IPS-18c (cell line): ENCODE measurements around the gene AQP2.

Experiments used
- H3K4me3 ChIP-seq: 2 replicates; pipeline ENCODE4 v1.7.0; 2013; ENCODE audit warnings: low read depth, mild to moderate bottlenecking, low read length, moderate library complexity; ENCODE audit not compliant: insufficient read depth
- H3K9me3 ChIP-seq: one replicate; pipeline ENCODE4 v1.6.1; 2013; ENCODE audit warnings: mild to moderate bottlenecking, low read length, moderate library complexity; ENCODE audit not compliant: control insufficient read depth, insufficient read depth

AQP2 gene

DNA sequence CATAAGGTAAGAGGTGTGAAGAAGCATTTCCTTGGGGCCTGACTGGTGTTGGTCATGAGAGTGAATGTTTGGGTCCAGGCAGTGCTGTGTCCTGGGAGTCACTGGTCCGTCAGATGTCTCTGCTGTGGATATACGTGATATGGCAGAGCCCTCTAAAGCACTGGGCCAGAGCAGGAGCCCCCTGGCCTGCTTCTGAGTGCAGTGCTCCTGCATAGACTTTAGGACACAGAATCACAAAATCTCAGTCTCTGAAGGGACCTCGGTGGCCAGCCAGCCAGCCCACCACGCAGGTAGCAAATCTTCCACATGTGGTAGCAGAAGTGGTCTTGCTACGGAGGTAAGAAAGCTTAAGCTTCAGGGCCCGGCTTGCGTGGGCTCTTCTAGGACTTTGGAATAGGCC lies 18.5 kb upstream of the AQP2 start:
- H3K4me3 ChIP-seq, result no peak overlapping the region
- no peaks in the 10 kb centered on the region for H3K9me3 ChIP-seq

GRCh38 chr12:49932533-49933130 lies 17.9 kb upstream of the AQP2 start:
- no peak overlapping the region for H3K4me3 ChIP-seq

DNA sequence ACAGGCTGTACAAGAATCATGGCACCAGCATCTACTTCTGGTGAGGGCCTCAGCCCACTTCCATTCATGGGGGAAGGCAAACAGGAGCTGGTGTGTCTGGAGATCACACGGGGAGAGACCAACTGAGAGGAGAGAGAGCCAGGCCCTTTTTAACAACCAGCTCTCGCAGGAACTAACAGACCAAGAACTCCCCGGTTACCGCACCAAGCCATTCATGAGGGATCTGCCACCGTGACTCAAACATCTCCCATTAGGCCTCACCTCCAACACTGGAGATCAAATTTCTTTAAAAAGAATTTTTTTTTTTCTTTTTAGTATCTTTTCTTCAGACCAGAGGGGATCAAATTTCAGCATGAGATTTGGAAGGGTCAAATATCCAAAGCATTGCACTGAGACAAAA lies 16.7 kb upstream of the AQP2 start:
- no peaks in the 10 kb centered on the region for H3K9me3 ChIP-seq
- H3K4me3 ChIP-seq, result no peak overlapping the region

More at GRCh38 chr12:49932533-49933130, 17.9 kb upstream of the AQP2 start:
- no peaks in the 10 kb centered on the region for H3K9me3 ChIP-seq

DNA sequence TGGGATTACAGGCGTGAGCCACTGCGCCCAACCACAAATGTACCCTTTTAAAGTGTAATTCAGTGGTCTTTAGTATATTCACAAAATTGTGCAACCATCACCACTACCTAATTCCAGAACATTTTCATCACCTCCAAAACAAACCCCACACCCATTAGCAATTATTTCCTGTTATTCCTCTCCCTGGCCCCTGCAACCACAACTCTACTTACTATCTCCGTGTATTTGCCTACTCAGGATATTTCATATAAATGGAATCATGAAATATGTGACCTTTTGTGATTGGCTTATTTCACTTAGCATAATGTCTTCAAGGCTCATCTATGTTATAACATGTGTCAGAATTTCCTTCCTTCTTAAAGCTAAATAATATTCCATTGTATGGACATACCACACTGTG lies 16.0 kb upstream of the AQP2 start:
- H3K4me3 ChIP-seq, result no peak overlapping the region

GRCh38 chr12:49936925-49937324 lies 13.6 kb upstream of the AQP2 start:
- H3K9me3 ChIP-seq, result no peaks in the 10 kb centered on the region
- no peak overlapping the region for H3K4me3 ChIP-seq

More for the DNA sequence above, 16.0 kb upstream of the AQP2 start:
- no peaks in the 10 kb centered on the region for H3K9me3 ChIP-seq

DNA sequence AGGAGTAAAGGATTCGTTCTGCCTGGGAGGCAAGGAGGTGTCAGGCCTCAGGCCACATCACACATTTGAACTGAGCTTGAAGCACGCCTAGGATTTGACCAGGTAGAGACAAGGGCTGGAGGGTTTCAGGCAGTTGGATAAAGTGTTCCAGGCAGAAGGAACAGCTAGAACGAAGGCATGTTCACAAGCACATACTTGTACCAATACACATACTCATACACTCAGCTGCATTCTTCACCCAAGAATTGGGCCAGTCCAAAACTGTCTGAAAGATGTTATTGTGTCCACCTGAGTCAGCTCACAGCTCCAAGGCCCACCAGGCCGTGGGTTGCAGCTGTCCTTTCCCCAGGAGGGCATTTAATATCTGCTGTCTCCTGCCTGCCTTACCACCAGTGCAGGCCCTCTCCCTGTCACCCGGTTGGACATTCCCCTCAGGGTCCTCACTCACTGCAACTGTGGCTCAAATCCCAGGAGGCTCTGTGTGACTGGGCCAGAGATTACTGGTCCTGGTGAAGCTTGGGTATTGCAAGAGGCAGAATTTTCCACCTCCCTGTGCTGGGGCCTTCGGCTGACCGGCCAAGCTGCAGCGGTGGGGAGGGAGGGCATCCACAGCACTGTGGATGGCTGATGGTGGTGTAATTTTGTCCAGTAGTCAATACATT lies 12.8 kb upstream of the AQP2 start:
- Histone ChIP-seq H3K4me3 (no peak overlapping the region), H3K9me3 (no peaks in the 10 kb centered on the region)

- Histone ChIP-seq H3K9me3 (no peaks in the 10 kb centered on the region), H3K4me3 (no peak overlapping the region)
Measured at GRCh38 chr12:49939307-49939706, 11.2 kb upstream of the AQP2 start.

DNA sequence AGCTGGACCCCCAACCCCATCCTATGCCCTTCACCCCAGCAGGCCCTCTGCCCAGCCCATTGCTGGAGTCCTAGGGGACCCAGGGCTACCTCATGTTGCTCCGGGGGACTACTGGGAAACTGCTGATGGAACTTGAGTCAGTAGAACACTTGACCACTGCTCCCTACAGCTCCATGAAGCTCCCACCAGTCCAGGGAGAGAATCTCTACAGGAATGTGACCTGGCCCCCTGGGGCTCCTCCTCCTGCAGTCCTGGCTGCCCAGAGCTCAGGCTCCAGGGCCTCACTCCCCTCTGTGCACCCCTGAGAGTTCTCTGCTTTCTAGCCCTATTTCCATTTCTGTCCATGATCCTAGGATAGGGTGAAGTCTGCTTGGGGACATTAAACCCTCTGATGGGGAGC lies 10.8 kb upstream of the AQP2 start:
- Histone ChIP-seq H3K9me3 (no peaks in the 10 kb centered on the region), H3K4me3 (no peak overlapping the region)

DNA sequence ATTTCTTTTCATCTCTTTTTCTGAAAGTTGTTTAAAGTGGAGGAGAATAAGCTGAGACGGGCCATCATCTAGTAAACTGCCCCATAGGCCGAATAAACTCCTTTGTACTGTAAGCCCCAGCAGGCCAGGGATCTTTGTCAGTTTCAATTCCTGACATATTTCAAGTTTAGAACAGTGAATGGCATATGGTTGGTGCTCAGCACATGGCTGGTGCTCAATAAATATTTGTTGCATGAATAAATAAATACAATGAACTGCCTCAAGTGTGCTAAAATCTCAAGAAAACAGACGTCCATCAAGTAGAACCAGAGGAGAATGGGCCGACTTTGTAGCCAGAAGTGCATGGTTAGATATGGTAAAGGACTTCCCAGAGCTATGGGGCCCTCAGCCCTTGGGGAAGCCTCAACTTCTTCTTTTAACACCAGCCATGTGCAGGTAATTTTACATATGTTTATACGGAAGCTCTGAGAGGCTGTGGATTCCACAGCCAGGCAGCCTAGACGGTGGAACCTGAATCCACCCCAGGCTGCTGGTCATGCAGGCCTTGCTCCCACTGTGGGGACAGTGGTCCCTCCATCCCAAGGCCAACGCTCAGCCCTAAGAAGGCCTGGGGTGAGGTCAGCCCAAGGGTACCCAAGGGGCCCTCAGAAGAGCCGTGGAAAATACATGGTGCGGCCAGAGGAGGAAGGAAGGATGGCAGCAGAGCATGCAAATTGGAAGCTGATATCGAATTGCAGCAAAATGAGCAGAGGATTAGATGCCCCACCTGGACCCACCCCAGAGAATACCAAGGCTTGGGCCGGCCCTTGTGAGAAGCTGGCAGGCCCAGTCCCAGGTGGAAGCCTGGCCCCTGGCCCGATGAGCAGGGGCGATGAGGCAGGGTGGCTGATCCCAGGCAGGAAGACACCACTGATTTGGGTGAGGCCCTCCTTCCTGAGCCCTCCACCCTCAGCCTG lies 8.7 kb upstream of the AQP2 start:
- no peak overlapping the region for H3K4me3 ChIP-seq
- no peaks in the 10 kb centered on the region for H3K9me3 ChIP-seq

- H3K9me3 ChIP-seq, result no peaks in the 10 kb centered on the region
- H3K4me3 ChIP-seq, result no peak overlapping the region
Measured at GRCh38 chr12:49942512-49942893, 8.0 kb upstream of the AQP2 start.

GRCh38 chr12:49942921-49943624 lies 7.5 kb upstream of the AQP2 start:
- Histone ChIP-seq H3K4me3 (peak overlapping the region; percentile 20; the same call in 1 of the 2 replicates), H3K9me3 (no peaks in the 10 kb centered on the region)

GRCh38 chr12:49943625-49943960 lies 6.9 kb upstream of the AQP2 start:
- no peaks in the 10 kb centered on the region for H3K9me3 ChIP-seq
- peak overlapping the region; percentile 20; the same call in 1 of the 2 replicates for H3K4me3 ChIP-seq

DNA sequence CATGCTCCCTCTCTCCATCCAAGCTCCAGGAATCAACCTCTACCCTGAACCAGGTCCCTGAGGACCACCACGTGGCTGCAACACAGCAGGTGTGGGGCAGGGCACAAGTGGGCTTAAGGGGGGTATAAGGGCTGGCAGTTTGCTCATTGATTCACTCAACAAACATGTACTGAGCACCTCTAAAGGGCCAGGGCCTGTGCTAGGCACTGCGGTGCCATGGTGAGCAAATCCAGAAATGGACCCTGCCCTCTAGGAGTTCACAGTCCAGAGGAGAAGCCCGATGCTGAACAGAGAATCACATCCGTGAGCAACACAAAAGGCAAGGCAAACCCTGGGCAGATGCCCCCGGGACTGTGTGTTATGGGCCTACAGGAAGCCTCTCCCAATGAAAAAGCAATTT lies 6.5 kb upstream of the AQP2 start:
- H3K4me3 ChIP-seq, result no peak overlapping the region
- H3K9me3 ChIP-seq, result no peaks in the 10 kb centered on the region

DNA sequence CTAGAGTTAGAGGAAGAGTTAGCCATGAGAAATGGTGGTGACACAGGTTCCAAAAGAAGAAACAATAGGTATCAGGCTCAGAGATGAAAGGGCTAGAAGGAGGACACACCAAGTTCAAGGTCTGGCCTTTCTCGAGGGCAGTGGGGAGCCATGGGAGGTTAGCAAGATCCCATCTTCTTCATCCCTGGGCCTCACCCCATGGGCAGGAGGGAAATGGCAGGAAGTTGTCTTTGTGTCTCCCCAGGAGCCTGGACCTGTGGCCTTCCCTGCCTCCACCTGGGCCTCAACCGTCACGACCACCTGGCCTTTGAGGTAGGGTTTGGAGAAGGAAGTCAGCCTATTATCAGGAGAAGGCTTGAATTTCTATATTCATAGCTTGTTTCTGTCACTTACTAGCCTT lies 5.8 kb upstream of the AQP2 start:
- H3K4me3 ChIP-seq, result no peak overlapping the region

DNA sequence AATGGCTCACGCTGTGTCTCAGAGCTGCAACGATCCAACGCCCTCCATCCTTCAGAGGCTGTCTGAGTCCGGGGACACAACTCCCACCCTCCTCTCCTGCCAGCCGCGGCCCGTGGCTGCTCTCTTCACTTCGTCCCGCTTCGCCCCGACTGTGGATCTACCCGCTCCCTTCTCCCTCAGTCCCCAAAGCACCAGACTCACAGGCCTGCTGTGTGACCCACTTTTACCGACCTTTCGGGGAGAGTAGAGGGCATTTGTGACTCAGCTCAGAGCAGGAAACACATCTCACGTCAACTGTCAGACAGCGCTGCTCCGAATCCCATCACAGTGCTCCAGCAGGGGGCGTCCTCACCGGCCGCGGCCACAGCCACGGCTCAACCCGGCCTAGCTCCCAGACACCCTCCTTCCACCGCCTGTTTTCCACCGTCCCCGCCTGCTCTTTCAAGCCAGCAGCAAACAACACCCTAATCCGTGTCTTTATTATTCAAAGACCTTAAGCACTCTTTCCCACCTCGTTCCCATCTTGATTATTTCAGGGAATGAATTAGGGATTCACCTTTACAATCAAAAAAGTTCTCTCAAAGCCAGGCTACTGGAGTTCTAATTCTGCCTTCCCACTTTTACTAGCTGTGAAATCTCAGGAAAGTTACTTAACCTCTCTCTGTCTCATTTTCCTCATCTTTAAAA lies 5.0 kb upstream of the AQP2 start:
- H3K9me3 ChIP-seq, result no peaks in the 10 kb centered on the region
- H3K4me3 ChIP-seq, result peak overlapping the region; percentile 9; the same call in 1 of the 2 replicates

More for the DNA sequence above, 5.8 kb upstream of the AQP2 start:
- H3K9me3 ChIP-seq, result no peaks in the 10 kb centered on the region

GRCh38 chr12:49946086-49946485 lies 4.5 kb upstream of the AQP2 start:
- peaks cover 2% of the 10 kb centered on the region for H3K9me3 ChIP-seq
- H3K4me3 ChIP-seq, result no peak overlapping the region

DNA sequence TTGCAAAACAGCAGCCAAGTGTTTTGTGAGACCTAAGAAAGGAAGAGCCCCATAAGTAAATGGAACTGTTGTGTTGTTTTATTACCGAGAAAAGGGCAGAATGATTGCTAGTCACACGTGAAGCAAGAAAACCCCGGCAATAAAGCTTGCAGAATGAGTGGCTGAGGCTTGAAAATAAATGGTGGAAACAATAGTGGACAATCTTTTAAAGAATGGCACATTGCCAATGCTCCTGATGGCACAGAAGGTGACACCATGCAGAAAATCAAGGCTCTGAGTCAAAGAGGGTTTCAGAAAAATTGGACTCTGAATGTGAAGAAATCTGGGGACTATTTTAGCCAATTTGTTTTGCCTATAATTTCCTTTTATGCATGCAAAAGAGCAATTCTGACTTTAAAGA lies 4.0 kb upstream of the AQP2 start:
- Histone ChIP-seq H3K4me3 (no peak overlapping the region), H3K9me3 (peaks cover 2% of the 10 kb centered on the region)
